Measurements from ENCODE around the gene SLC25A23.
A peak's percentile ranks its signal among the peaks of the same experiment; 100 is the strongest.
"Not testable (repeated sequence)": the region's sequence is repeated elsewhere in the genome, so short reads cannot be mapped to it uniquely, and the experiment has no call there.

The SLC25A23 gene

GRCh38 chr19:6443986-6444385 lies 15.6 kb downstream of the SLC25A23 start:
- TF ChIP-seq POLR2A (IDR thresholded peaks at IDR 0.05; ENCODE audit: low read depth, low read length) (no peak), POU2F2 (IDR thresholded peaks at IDR 0.05; ENCODE audit: low read depth, low read length) (no peak), SPI1 (IDR thresholded peaks at IDR 0.05; ENCODE audit: low read depth, low read length) (no peak), PAX5 (IDR thresholded peaks at IDR 0.05; ENCODE audit: insufficient read depth, low read length, severe bottlenecking) (no peak), TAF1 (IDR thresholded peaks at IDR 0.05; ENCODE audit: low read depth, low read length) (no peak), POLR2AphosphoS5 (IDR thresholded peaks at IDR 0.05; ENCODE audit: low read depth, low read length) (no peak)
- FAIRE-seq (no peak), DNase-seq (ENCODE audit: insufficient read length, low spot score) (no peak)

GRCh38 chr19:6442087-6442688 lies 17.4 kb downstream of the SLC25A23 start:
- FAIRE-seq (no peak), DNase-seq (ENCODE audit: insufficient read length, low spot score) (no peak)
- TF ChIP-seq SPI1 (IDR thresholded peaks at IDR 0.05; ENCODE audit: low read depth, low read length), result no peak
- TF ChIP-seq POU2F2 (IDR thresholded peaks at IDR 0.05; ENCODE audit: low read depth, low read length), result no peak
- TF ChIP-seq TAF1 (IDR thresholded peaks at IDR 0.05; ENCODE audit: low read depth, low read length), result no peak
- TF ChIP-seq POLR2AphosphoS5 (IDR thresholded peaks at IDR 0.05; ENCODE audit: low read depth, low read length), result no peak
- no peak for TF ChIP-seq POLR2A (IDR thresholded peaks at IDR 0.05; ENCODE audit: low read depth, low read length)
- TF ChIP-seq PAX5 (IDR thresholded peaks at IDR 0.05; ENCODE audit: insufficient read depth, low read length, severe bottlenecking), result no peak

- no peak for DNase-seq (ENCODE audit: insufficient read length, low spot score)
- TF ChIP-seq POU2F2 (IDR thresholded peaks at IDR 0.05; ENCODE audit: low read depth, low read length), result no peak
- TF ChIP-seq POLR2AphosphoS5 (IDR thresholded peaks at IDR 0.05; ENCODE audit: low read depth, low read length), result no peak
- TF ChIP-seq PAX5 (IDR thresholded peaks at IDR 0.05; ENCODE audit: insufficient read depth, low read length, severe bottlenecking), result no peak
- no peak for TF ChIP-seq SPI1 (IDR thresholded peaks at IDR 0.05; ENCODE audit: low read depth, low read length)
- no peak for TF ChIP-seq POLR2A (IDR thresholded peaks at IDR 0.05; ENCODE audit: low read depth, low read length)
- TF ChIP-seq TAF1 (IDR thresholded peaks at IDR 0.05; ENCODE audit: low read depth, low read length), result no peak
- no peak for FAIRE-seq
Measured at GRCh38 chr19:6440905-6441304, 18.7 kb downstream of the SLC25A23 start.

GRCh38 chr19:6439743-6440142 lies 19.8 kb downstream of the SLC25A23 start:
- no peak for FAIRE-seq
- TF ChIP-seq POLR2A (IDR thresholded peaks at IDR 0.05; ENCODE audit: low read depth, low read length), result no peak
- no peak for DNase-seq (ENCODE audit: insufficient read length, low spot score)

- no peak for TF ChIP-seq POLR2AphosphoS5 (IDR thresholded peaks at IDR 0.05; ENCODE audit: low read depth, low read length)
- TF ChIP-seq PAX5 (IDR thresholded peaks at IDR 0.05; ENCODE audit: insufficient read depth, low read length, severe bottlenecking), result no peak
- TF ChIP-seq POU2F2 (IDR thresholded peaks at IDR 0.05; ENCODE audit: low read depth, low read length), result no peak
- no peak for TF ChIP-seq SPI1 (IDR thresholded peaks at IDR 0.05; ENCODE audit: low read depth, low read length)
- TF ChIP-seq TAF1 (IDR thresholded peaks at IDR 0.05; ENCODE audit: low read depth, low read length), result no peak
- no peak for TF ChIP-seq POLR2A (IDR thresholded peaks at IDR 0.05; ENCODE audit: low read depth, low read length)
- DNase-seq (ENCODE audit: insufficient read length, low spot score) (no peak), FAIRE-seq (no peak)
Measured at GRCh38 chr19:6433663-6434062, 25.9 kb downstream of the SLC25A23 start, which contains the start of gene SLC25A41. Gene SLC25A41 (minus strand): TSS chr19:6433763. CDS start chr19:6433693, 70 bp downstream.

- no peak for DNase-seq (ENCODE audit: insufficient read length, low spot score)
- TF ChIP-seq POU2F2 (IDR thresholded peaks at IDR 0.05; ENCODE audit: low read depth, low read length) (no peak), TAF1 (IDR thresholded peaks at IDR 0.05; ENCODE audit: low read depth, low read length) (no peak), PAX5 (IDR thresholded peaks at IDR 0.05; ENCODE audit: insufficient read depth, low read length, severe bottlenecking) (no peak), POLR2A (IDR thresholded peaks at IDR 0.05; ENCODE audit: low read depth, low read length) (no peak), POLR2AphosphoS5 (IDR thresholded peaks at IDR 0.05; ENCODE audit: low read depth, low read length) (no peak), SPI1 (IDR thresholded peaks at IDR 0.05; ENCODE audit: low read depth, low read length) (no peak)
- FAIRE-seq, result no peak
Measured at GRCh38 chr19:6433165-6433564, 26.4 kb downstream of the SLC25A23 start.

- TF ChIP-seq POLR2AphosphoS5 (IDR thresholded peaks at IDR 0.05; ENCODE audit: low read depth, low read length), result no peak
- FAIRE-seq (no peak), DNase-seq (ENCODE audit: insufficient read length, low spot score) (no peak)
Measured at GRCh38 chr19:6431891-6432290, 27.7 kb downstream of the SLC25A23 start.

GRCh38 chr19:6429419-6430221 lies 30.0 kb downstream of the SLC25A23 start:
- no peak for TF ChIP-seq POLR2A (IDR thresholded peaks at IDR 0.05; ENCODE audit: low read depth, low read length)
- no peak for TF ChIP-seq POLR2AphosphoS5 (IDR thresholded peaks at IDR 0.05; ENCODE audit: low read depth, low read length)
- TF ChIP-seq TAF1 (IDR thresholded peaks at IDR 0.05; ENCODE audit: low read depth, low read length), result no peak
- peak; percentile 32; the same call in 1 of the 2 replicates for TF ChIP-seq SPI1 (IDR thresholded peaks at IDR 0.05; ENCODE audit: low read depth, low read length)
- FAIRE-seq (no peak), DNase-seq (ENCODE audit: insufficient read length, low spot score) (no peak)

GRCh38 chr19:6428692-6429418 lies 30.7 kb downstream of the SLC25A23 start:
- not testable (repeated sequence) for FAIRE-seq; DNase-seq (ENCODE audit: insufficient read length, low spot score)

GRCh38 chr19:6427131-6427530 lies 32.5 kb downstream of the SLC25A23 start:
- TF ChIP-seq POLR2AphosphoS5 (IDR thresholded peaks at IDR 0.05; ENCODE audit: low read depth, low read length) (no peak), PAX5 (IDR thresholded peaks at IDR 0.05; ENCODE audit: insufficient read depth, low read length, severe bottlenecking) (no peak), TAF1 (IDR thresholded peaks at IDR 0.05; ENCODE audit: low read depth, low read length) (no peak), SPI1 (IDR thresholded peaks at IDR 0.05; ENCODE audit: low read depth, low read length) (no peak), POU2F2 (IDR thresholded peaks at IDR 0.05; ENCODE audit: low read depth, low read length) (no peak), POLR2A (IDR thresholded peaks at IDR 0.05; ENCODE audit: low read depth, low read length) (no peak)
- DNase-seq (ENCODE audit: insufficient read length, low spot score) (no peak), FAIRE-seq (no peak)

All from GM12891 (cell line).